Suprapubic skin (tissue), 4 donors: ENCODE measurements around the gene SLC38A9. TPM values are rescaled to one million over a fixed set of nuclear protein-coding genes. Genes with fewer than 3 reads are reported as not detected.

Experiments used
- DNase-seq, 2 donors: peaks; one replicate each; pipeline ENCODE4 v3.0.0-alpha.2; 2019; ENCODE audit warnings: low spot score in 2 of 2
- H3K27ac ChIP-seq: fragments of 200-600 bp; sonication (generic); one replicate; pipeline ENCODE4 v1.5.1; 2019
- H3K27me3 ChIP-seq: fragments of 200-600 bp; sonication (generic); one replicate; pipeline ENCODE4 v1.5.1; 2019
- H3K36me3 ChIP-seq: fragments of 200-600 bp; sonication (generic); one replicate; pipeline ENCODE4 v1.5.1; 2019
- H3K4me1 ChIP-seq: fragments of 200-600 bp; sonication (generic); one replicate; pipeline ENCODE4 v1.5.1; 2019
- H3K4me3 ChIP-seq: fragments of 200-600 bp; sonication (generic); one replicate; pipeline ENCODE4 v1.5.1; 2019; ENCODE audit warnings: mild to moderate bottlenecking
- H3K9me3 ChIP-seq: fragments of 200-600 bp; sonication (generic); one replicate; pipeline ENCODE4 v1.5.1; 2019
- EP300 ChIP-seq: sonication (generic); formaldehyde crosslinking; IDR thresholded peaks from one replicate; pipeline ENCODE4 v1.6.1; 2017; ENCODE audit warnings: antibody characterized with exemption
- POLR2A ChIP-seq, 2 donors: fragments of 450-650 bp; IDR thresholded peaks; one replicate each; pipeline ENCODE4 v1.6.1; 2017; ENCODE audit warnings: antibody characterized with exemption in 2 of 2, mild to moderate bottlenecking in 2 of 2, moderate library complexity in 2 of 2
- POLR2AphosphoS5 ChIP-seq, 3 donors: sonication (generic); formaldehyde crosslinking; IDR thresholded peaks; one replicate each; pipeline ENCODE4 v1.6.1; 2017; ENCODE audit warnings: antibody characterized with exemption in 3 of 3
- WGBS: methylation state at CpG from one replicate; pipeline ENCODE4 v1.1.5; 2018; 5-methylcytosine and 5-hydroxymethylcytosine counted together
- total RNA-seq, 4 donors: library from RNA; depleted of rRNA; stranded (reverse); fragments of >200 nt; gene quantifications; one replicate each; pipeline ENCODE4 v1.1.0, GENCODE V29; 2016
- TF ChIP-seq, protein P1 (sequence below), 2 donors: fragments of 200-600 bp in 1 of 2; fragments of 450-650 bp in 1 of 2; sonication (generic) in 1 of 2; IDR thresholded peaks; one replicate each; pipeline ENCODE4 v1.5.1; 2016 to 2019; ENCODE audit warnings: antibody characterized with exemption in 2 of 2, mild to moderate bottlenecking in 1 of 2, moderate library complexity in 1 of 2

The SLC38A9 gene
- total RNA-seq, 4 donors from 2014 or later, result 13.9 to 52.6 (median 19.7) TPM

DNA sequence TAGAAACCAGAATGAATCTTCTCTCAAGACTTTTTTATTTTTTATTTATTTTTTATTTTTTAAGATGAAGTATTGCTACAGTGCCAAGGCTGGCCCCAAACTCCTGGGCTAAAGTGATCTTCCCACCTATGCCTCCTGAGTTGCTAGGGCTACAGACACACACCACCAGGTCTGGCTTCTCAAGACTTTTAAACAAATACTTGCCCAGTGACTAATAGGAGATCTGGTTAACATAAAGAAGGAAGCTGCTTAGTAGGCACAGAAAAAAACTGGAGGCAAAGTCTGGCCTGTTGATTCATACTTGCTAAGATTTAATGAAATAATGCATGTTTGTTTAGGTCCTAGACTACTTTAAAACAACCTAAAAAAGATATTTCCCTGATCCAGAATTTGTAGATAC lies 43.8 kb downstream of the SLC38A9 start:
- Histone ChIP-seq H3K4me1 (peaks cover 7% of the 10 kb centered on the region), H3K4me3 (no peak overlapping the region), H3K27me3 (no peaks in the 10 kb centered on the region), H3K27ac (no peak overlapping the region), H3K9me3 (no peaks in the 10 kb centered on the region), H3K36me3 (peaks cover 9% of the 10 kb centered on the region)
- DNase-seq, result no peak
- TF ChIP-seq POLR2AphosphoS5 (IDR thresholded peaks at IDR 0.05), result no peak
- TF ChIP-seq POLR2A (IDR thresholded peaks at IDR 0.05), result no peak
- TF ChIP-seq, protein P1, sequence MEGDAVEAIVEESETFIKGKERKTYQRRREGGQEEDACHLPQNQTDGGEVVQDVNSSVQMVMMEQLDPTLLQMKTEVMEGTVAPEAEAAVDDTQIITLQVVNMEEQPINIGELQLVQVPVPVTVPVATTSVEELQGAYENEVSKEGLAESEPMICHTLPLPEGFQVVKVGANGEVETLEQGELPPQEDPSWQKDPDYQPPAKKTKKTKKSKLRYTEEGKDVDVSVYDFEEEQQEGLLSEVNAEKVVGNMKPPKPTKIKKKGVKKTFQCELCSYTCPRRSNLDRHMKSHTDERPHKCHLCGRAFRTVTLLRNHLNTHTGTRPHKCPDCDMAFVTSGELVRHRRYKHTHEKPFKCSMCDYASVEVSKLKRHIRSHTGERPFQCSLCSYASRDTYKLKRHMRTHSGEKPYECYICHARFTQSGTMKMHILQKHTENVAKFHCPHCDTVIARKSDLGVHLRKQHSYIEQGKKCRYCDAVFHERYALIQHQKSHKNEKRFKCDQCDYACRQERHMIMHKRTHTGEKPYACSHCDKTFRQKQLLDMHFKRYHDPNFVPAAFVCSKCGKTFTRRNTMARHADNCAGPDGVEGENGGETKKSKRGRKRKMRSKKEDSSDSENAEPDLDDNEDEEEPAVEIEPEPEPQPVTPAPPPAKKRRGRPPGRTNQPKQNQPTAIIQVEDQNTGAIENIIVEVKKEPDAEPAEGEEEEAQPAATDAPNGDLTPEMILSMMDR (IDR thresholded peaks at IDR 0.05), result no peak
- TF ChIP-seq EP300, result no peak

DNA sequence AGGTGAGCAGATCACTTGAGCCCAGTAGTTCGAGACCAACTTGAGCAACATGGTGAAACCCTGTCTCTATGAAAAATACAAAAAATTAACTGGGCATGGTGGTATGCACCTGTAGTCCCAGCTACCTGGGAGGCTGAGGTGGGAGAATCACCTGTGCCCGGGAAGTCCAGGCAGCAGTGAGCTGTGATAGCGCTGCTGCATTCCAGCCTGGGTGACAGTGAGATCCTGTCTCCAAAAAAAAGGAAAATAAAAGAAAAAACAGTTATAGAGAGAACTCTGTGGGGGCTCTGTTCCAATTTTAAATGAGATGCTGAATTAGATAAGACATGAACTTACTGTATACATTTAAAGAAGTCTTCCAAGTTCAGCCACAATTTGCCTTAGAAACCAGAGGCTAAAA lies 44.2 kb downstream of the SLC38A9 start:
- no peak overlapping the region for H3K4me3 ChIP-seq
- WGBS, result 97% methylated on average over 3 of the region's 3 CpGs
- H3K27ac ChIP-seq, result no peak overlapping the region
- H3K9me3 ChIP-seq, result no peaks in the 10 kb centered on the region
- no peak for DNase-seq
- peaks cover 10% of the 10 kb centered on the region for H3K36me3 ChIP-seq
- TF ChIP-seq, protein P1 (IDR thresholded peaks at IDR 0.05), result no peak
- TF ChIP-seq POLR2A (IDR thresholded peaks at IDR 0.05) (no peak), POLR2AphosphoS5 (IDR thresholded peaks at IDR 0.05) (no peak), EP300 (no peak)
- peaks cover 7% of the 10 kb centered on the region for H3K4me1 ChIP-seq
- H3K27me3 ChIP-seq, result no peaks in the 10 kb centered on the region

DNA sequence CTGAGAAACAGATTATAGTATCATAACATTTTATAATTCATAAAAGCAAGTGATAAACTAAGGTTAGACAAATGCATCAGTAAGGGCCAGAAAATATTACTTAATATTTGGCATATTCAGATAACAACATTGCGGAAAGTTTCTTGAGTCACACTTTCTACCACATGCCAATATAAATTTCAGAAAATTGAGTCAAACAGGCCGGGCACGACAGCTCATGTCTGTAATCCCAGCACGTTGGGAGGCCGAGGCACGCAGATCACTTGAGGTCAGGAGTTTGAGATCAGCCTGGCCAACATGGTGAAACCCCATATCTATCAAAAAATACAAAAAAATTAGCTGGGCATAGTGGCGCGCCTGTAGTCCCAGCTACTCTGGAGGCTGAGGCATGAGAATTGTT lies 47.1 kb downstream of the SLC38A9 start:
- WGBS, result 74% methylated on average over 8 of the region's 8 CpGs
- Histone ChIP-seq H3K36me3 (peaks cover 22% of the 10 kb centered on the region), H3K9me3 (no peaks in the 10 kb centered on the region), H3K27ac (no peak overlapping the region), H3K4me1 (no peaks in the 10 kb centered on the region), H3K27me3 (no peaks in the 10 kb centered on the region), H3K4me3 (no peak overlapping the region)
- no peak for TF ChIP-seq POLR2A (IDR thresholded peaks at IDR 0.05)
- no peak for DNase-seq

DNA sequence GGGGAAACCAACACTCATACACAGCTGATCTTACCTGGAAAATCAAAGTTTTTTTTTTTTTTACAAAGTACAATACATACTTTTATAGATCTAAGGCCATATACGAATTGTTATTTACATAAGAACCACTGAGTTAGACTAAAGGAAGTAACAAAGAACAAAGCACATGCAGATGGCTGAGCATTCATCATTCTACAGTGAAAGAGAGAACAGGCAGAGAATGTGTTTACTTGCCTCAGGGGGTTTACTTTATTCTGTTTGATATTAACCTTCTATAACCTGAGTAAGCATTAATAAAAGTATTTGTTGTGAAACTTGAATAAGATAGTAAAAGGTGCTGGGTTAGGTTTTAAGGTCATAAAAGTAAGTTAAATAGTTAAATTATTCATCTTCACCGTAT lies 54.7 kb downstream of the SLC38A9 start:
- no peak overlapping the region for H3K27ac ChIP-seq
- no peaks in the 10 kb centered on the region for H3K9me3 ChIP-seq
- no peak overlapping the region for H3K4me3 ChIP-seq
- TF ChIP-seq POLR2A (IDR thresholded peaks at IDR 0.05) (no peak), EP300 (no peak), POLR2AphosphoS5 (IDR thresholded peaks at IDR 0.05) (no peak)
- TF ChIP-seq, protein P1 (IDR thresholded peaks at IDR 0.05), result no peak
- no peak for DNase-seq
- WGBS, result 66% methylated on average over 2 of the region's 2 CpGs
- H3K27me3 ChIP-seq, result no peaks in the 10 kb centered on the region
- H3K36me3 ChIP-seq, result peaks cover 13% of the 10 kb centered on the region
- no peaks in the 10 kb centered on the region for H3K4me1 ChIP-seq

DNA sequence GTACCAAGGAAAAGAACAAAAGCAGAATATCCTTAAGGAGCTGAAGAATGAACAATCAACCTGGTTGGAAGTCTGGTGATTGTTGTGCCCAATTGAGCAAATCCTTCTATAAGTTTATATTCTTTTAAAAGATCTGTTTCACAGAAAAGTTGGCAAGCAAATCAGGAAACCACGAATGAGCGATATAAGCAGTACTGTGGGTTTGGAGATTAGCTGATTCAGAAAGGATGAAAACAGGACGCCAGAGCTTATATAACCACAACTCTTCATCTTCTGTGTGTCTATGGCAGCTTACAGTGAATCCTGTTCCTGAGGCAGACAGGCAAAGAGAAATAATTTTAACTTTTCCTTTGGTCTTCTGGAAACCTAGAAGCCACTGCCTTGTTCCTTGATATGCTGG lies 61.7 kb downstream of the SLC38A9 start:
- H3K27ac ChIP-seq, result no peak overlapping the region
- DNase-seq, result no peak

More for the DNA sequence above, 61.7 kb downstream of the SLC38A9 start:
- Histone ChIP-seq H3K27me3 (no peaks in the 10 kb centered on the region), H3K36me3 (peaks cover 13% of the 10 kb centered on the region), H3K4me3 (no peak overlapping the region), H3K9me3 (no peaks in the 10 kb centered on the region), H3K4me1 (no peaks in the 10 kb centered on the region)
- 48% methylated on average over 3 of the region's 3 CpGs for WGBS
- TF ChIP-seq POLR2A (IDR thresholded peaks at IDR 0.05) (no peak), POLR2AphosphoS5 (IDR thresholded peaks at IDR 0.05) (no peak), EP300 (no peak)
- TF ChIP-seq, protein P1 (IDR thresholded peaks at IDR 0.05), result no peak
